H9 (cell line): Measurements from ENCODE around the gene CLEC20A. TPM values are rescaled to one million over a fixed set of nuclear protein-coding genes. Genes with fewer than 3 reads are reported as not detected.

Source experiments
- DNase-seq: peaks from one replicate; pipeline ENCODE4 v3.0.0-alpha.2; 2017
- H2AFZ ChIP-seq: one replicate; pipeline ENCODE4 v1.6.1; 2013; ENCODE audit warnings: mild to moderate bottlenecking, low read length, control low read depth, moderate library complexity
- H2AK5ac ChIP-seq: 2 replicates; pipeline ENCODE4 v1.6.1; 2013; ENCODE audit warnings: low read length, control low read depth, mixed read lengths; ENCODE audit not compliant: insufficient read length
- H2BK120ac ChIP-seq: one replicate; pipeline ENCODE4 v1.6.1; 2013; ENCODE audit warnings: low read depth, mild to moderate bottlenecking, low read length, control low read depth, inconsistent platforms; ENCODE audit not compliant: poor library complexity, severe bottlenecking
- H2BK12ac ChIP-seq: 2 replicates; pipeline ENCODE4 v1.6.1; 2013; ENCODE audit warnings: low read length, control low read depth, mixed read lengths, low read depth; ENCODE audit not compliant: insufficient read length
- H2BK15ac ChIP-seq: 2 replicates; pipeline ENCODE4 v1.6.1; 2013; ENCODE audit warnings: low read depth, low read length, control low read depth
- H2BK20ac ChIP-seq: one replicate; pipeline ENCODE4 v1.6.1; 2013; ENCODE audit warnings: low read depth, mild to moderate bottlenecking, low read length, control low read depth, inconsistent platforms; ENCODE audit not compliant: poor library complexity, severe bottlenecking
- H2BK5ac ChIP-seq: 2 replicates; pipeline ENCODE4 v1.6.1; 2013; ENCODE audit warnings: low read length, control low read depth, mixed read lengths; ENCODE audit not compliant: insufficient read length
- H3K14ac ChIP-seq: 2 replicates; pipeline ENCODE4 v1.6.1; 2013; ENCODE audit warnings: low read length, control low read depth; ENCODE audit not compliant: insufficient read depth
- H3K18ac ChIP-seq: 2 replicates; pipeline ENCODE4 v1.6.1; 2013; ENCODE audit warnings: low read depth, mild to moderate bottlenecking, mixed read lengths, low read length, control low read depth; ENCODE audit not compliant: insufficient read length
- H3K23ac ChIP-seq: 2 replicates; pipeline ENCODE4 v1.6.1; 2013; ENCODE audit warnings: low read length, control low read depth, mixed read lengths, low read depth; ENCODE audit not compliant: insufficient read length
- H3K23me2 ChIP-seq: 2 replicates; pipeline ENCODE4 v1.6.1; 2013; ENCODE audit warnings: low read depth, mild to moderate bottlenecking, mixed read lengths, low read length, control low read depth; ENCODE audit not compliant: insufficient read length, poor library complexity, severe bottlenecking
- H3K27ac ChIP-seq: 2 replicates; pipeline ENCODE4 v1.5.1; 2013; ENCODE audit warnings: low read length, control low read depth, mixed read lengths, low read depth; ENCODE audit not compliant: insufficient read length
- H3K27me3 ChIP-seq: 2 replicates; pipeline ENCODE4 v1.6.1; 2013; ENCODE audit warnings: low read length, control low read depth, inconsistent platforms; ENCODE audit not compliant: insufficient read depth
- H3K4ac ChIP-seq: 2 replicates; pipeline ENCODE4 v1.6.1; 2013; ENCODE audit warnings: low read depth, mild to moderate bottlenecking, control low read depth, inconsistent platforms, low read length, moderate library complexity
- H3K4me1 ChIP-seq: 2 replicates; pipeline ENCODE4 v1.6.1; 2013; ENCODE audit warnings: low read length, control low read depth, inconsistent platforms; ENCODE audit not compliant: insufficient read depth
- H3K4me2 ChIP-seq: 2 replicates; pipeline ENCODE4 v1.6.1; 2013; ENCODE audit warnings: low read length, control low read depth, mixed read lengths; ENCODE audit not compliant: insufficient read length, insufficient read depth
- H3K56ac ChIP-seq: 2 replicates; pipeline ENCODE4 v1.6.1; 2013; ENCODE audit warnings: low read depth, mild to moderate bottlenecking, mixed read lengths, low read length, control low read depth; ENCODE audit not compliant: insufficient read length
- H3K79me1 ChIP-seq: 2 replicates; pipeline ENCODE4 v1.6.1; 2013; ENCODE audit warnings: low read depth, mild to moderate bottlenecking, moderate library complexity, low read length, control low read depth, inconsistent platforms; ENCODE audit not compliant: insufficient read depth, poor library complexity, severe bottlenecking
- H3K79me2 ChIP-seq: 2 replicates; pipeline ENCODE4 v1.6.1; 2013; ENCODE audit warnings: low read length, control low read depth, inconsistent platforms; ENCODE audit not compliant: insufficient read depth
- H3K9ac ChIP-seq: 2 replicates; pipeline ENCODE4 v1.6.1; 2013; ENCODE audit warnings: low read length, control low read depth, mixed read lengths; ENCODE audit not compliant: insufficient read length; ENCODE audit errors: extremely low read depth
- H3K9me3 ChIP-seq: one replicate; pipeline ENCODE4 v1.6.1; 2013; ENCODE audit warnings: low read depth, low read length, inconsistent platforms; ENCODE audit not compliant: control insufficient read depth
- H3T11ph ChIP-seq: one replicate; pipeline ENCODE4 v1.6.1; 2013; ENCODE audit warnings: mild to moderate bottlenecking, low read length, control low read depth, inconsistent platforms
- H4K20me1 ChIP-seq: one replicate; pipeline ENCODE4 v1.6.1; 2013; ENCODE audit not compliant: control insufficient read depth, insufficient read length, insufficient read depth
- H4K5ac ChIP-seq: 2 replicates; pipeline ENCODE4 v1.6.1; 2013; ENCODE audit warnings: low read depth, mild to moderate bottlenecking, mixed read lengths, low read length, control low read depth; ENCODE audit not compliant: insufficient read length
- H4K8ac ChIP-seq: replicated peaks from 2 replicates; pipeline ENCODE4 v1.6.1; 2013; ENCODE audit warnings: low read length, control low read depth, mixed read lengths, low read depth; ENCODE audit not compliant: insufficient read length
- H4K91ac ChIP-seq: 2 replicates; pipeline ENCODE4 v1.6.1; 2013; ENCODE audit warnings: low read depth, mild to moderate bottlenecking, moderate library complexity, mixed read lengths, low read length, control low read depth; ENCODE audit not compliant: insufficient read length
- H3K27ac Mint-ChIP-seq, 3 experiments: 2 replicates in 2 of 3; 3 replicates in 1 of 3; pipeline ENCODE4 v1.8.0; 2020 to 2021; ENCODE audit warnings: mixed read lengths in 3 of 3, mild to moderate bottlenecking in 1 of 3, moderate library complexity in 1 of 3
- H3K27me3 Mint-ChIP-seq: 2 replicates; pipeline ENCODE4 v1.8.0; 2021; ENCODE audit warnings: low read depth, mild to moderate bottlenecking, moderate library complexity, mixed read lengths
- H3K36me3 Mint-ChIP-seq, 3 experiments: 2 replicates in 2 of 3; 3 replicates in 1 of 3; pipeline ENCODE4 v1.8.0; 2020 to 2021; ENCODE audit warnings: low read depth in 3 of 3, mixed read lengths in 3 of 3; ENCODE audit not compliant: insufficient read depth in 1 of 3
- H3K4me1 Mint-ChIP-seq, 2 experiments: 2 replicates each; pipeline ENCODE4 v1.8.0; 2020; ENCODE audit warnings: mixed read lengths in 2 of 2
- H3K4me3 Mint-ChIP-seq, 2 experiments: 2 replicates in 1 of 2; 3 replicates in 1 of 2; pipeline ENCODE4 v1.8.0; 2020 to 2021; ENCODE audit warnings: mild to moderate bottlenecking in 2 of 2, mixed read lengths in 2 of 2, moderate library complexity in 1 of 2
- H3K9me3 Mint-ChIP-seq, 2 experiments: 2 replicates in 1 of 2; 3 replicates in 1 of 2; pipeline ENCODE4 v1.8.0; 2020; ENCODE audit warnings: mild to moderate bottlenecking in 2 of 2, mixed read lengths in 2 of 2, moderate library complexity in 1 of 2
- WGBS: extraction: QIAGEN DNeasy Blood & Tissue Kit; methylation state at CpG from one replicate; pipeline ENCODE4 v1.1.7; 2013; ENCODE audit warnings: missing lambda C conversion rate, low lambda C conversion rate, mixed read lengths; ENCODE audit not compliant: insufficient read length; ENCODE audit errors: extremely low coverage; 5-methylcytosine and 5-hydroxymethylcytosine counted together
- total RNA-seq: library from RNA; stranded (reverse); gene quantifications from 2 replicates; pipeline ENCODE4 v1.2.1, GENCODE V29; 2021
- TF ChIP-seq, protein P1 (sequence below): fragments of 200-600 bp; sonication (generic); conservative IDR thresholded peaks from 3 replicates; pipeline ENCODE4 v1.8.0; 2021; ENCODE audit warnings: antibody characterized with exemption, mild to moderate bottlenecking

Gene CLEC20A
- total RNA-seq, 1 experiment from 2014 or later = not detected

DNA sequence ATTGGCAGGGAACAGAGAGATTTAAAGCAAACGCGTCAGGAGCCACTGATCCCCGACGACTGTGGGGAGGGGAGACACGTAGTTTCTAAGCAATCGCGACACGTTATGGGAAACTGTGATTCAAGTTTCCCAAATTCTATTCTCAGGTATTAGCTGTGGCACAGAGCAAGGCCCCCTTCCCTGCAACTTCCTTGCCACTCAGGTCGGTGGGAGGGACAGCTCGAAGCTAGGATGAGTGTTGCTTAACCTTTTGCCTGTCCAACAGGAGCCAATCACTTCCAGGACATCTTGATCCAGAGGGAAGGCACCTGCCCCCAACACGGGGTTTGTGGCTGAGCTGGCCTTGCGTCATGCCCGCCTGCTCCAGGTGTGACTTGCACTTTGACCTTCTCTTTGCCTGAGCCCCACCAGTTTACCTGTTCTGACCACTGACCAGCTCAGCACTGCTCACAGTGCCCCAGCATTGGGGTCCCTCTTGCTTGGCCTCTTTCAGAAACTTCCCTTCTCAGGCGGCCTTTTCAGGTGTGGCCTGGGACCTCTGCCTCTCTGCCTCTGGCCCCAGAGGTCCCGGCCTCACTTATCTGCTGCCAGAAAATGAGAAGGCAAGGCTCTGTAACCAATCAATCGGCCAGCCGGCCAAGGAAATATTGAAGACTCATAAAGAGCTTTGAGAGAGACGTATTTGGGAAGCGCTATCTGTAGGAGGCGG lies 40.8 kb upstream of the CLEC20A start:
- Histone ChIP-seq H4K5ac (no peak overlapping the region), H3K4me1 (no peaks in the 10 kb centered on the region), H3K27ac (no peak overlapping the region), H2BK5ac (no peak overlapping the region), H3K23ac (no peak overlapping the region), H4K8ac (no peak overlapping the region), H3T11ph (no peak overlapping the region), H3K9me3 (no peaks in the 10 kb centered on the region), H3K4me2 (no peak overlapping the region), H2BK15ac (no peak overlapping the region), H3K18ac (no peak overlapping the region), H3K4ac (no peak overlapping the region), H2BK20ac (no peak overlapping the region), H3K79me1 (no peaks in the 10 kb centered on the region), H2BK12ac (no peak overlapping the region), H2AK5ac (no peak overlapping the region), H3K9ac (no peak overlapping the region), H4K91ac (no peak overlapping the region), H3K56ac (no peak overlapping the region), H3K14ac (no peak overlapping the region), H3K27me3 (no peaks in the 10 kb centered on the region), H3K79me2 (no peaks in the 10 kb centered on the region), H3K23me2 (peaks cover 7% of the 10 kb centered on the region), H4K20me1 (no peaks in the 10 kb centered on the region), H2BK120ac (no peak overlapping the region), H2AFZ (no peak overlapping the region)
- TF ChIP-seq, protein P1, sequence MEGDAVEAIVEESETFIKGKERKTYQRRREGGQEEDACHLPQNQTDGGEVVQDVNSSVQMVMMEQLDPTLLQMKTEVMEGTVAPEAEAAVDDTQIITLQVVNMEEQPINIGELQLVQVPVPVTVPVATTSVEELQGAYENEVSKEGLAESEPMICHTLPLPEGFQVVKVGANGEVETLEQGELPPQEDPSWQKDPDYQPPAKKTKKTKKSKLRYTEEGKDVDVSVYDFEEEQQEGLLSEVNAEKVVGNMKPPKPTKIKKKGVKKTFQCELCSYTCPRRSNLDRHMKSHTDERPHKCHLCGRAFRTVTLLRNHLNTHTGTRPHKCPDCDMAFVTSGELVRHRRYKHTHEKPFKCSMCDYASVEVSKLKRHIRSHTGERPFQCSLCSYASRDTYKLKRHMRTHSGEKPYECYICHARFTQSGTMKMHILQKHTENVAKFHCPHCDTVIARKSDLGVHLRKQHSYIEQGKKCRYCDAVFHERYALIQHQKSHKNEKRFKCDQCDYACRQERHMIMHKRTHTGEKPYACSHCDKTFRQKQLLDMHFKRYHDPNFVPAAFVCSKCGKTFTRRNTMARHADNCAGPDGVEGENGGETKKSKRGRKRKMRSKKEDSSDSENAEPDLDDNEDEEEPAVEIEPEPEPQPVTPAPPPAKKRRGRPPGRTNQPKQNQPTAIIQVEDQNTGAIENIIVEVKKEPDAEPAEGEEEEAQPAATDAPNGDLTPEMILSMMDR = no peak
- Mint-ChIP-seq H3K9me3 (no peaks in the 10 kb centered on the region), H3K27me3 (no peaks in the 10 kb centered on the region; the same call in 1 of the 2 replicates), H3K36me3 (no peaks in the 10 kb centered on the region), H3K27ac (no peak overlapping the region), H3K4me1 (peaks cover 0 to 8% of the 10 kb centered on the region in 2 experiments; a peak in 3 of 4 replicates), H3K4me3 (no peak overlapping the region)
- WGBS = no CpG with 5 or more reads among the region's 20 CpGs
- no peak for DNase-seq
